SK-N-SH treated with all-trans-retinoic acid at 6 μM for 48 hours (cell line): ENCODE results near the gene BCAN.

Source experiments
- ATAC-seq: fragments of 200-7000 bp; cut with Tn5 transposase; 3 replicates; pipeline ENCODE4 v1.9.1; 2020; ENCODE audit warnings: mild to moderate bottlenecking, moderate library complexity
- ARNTL ChIP-seq: fragments of 450-650 bp; formaldehyde crosslinking; IDR thresholded peaks from 2 replicates; pipeline ENCODE4 v1.5.0; 2020; ENCODE audit warnings: low read depth, mild to moderate bottlenecking, moderate library complexity, borderline replicate concordance
- CSDC2 ChIP-seq: fragments of 250-450 bp; sonication (Bioruptor Pico); IDR thresholded peaks from 2 replicates; pipeline ENCODE4 v1.5.0; 2020; ENCODE audit warnings: mild to moderate bottlenecking, moderate library complexity
- ESRRG ChIP-seq: fragments of 250-450 bp; sonication (Bioruptor Pico); IDR thresholded peaks from 2 replicates; pipeline ENCODE4 v1.6.1; 2021; ENCODE audit warnings: mild to moderate bottlenecking
- GLIS3 ChIP-seq: fragments of 250-450 bp; sonication (Bioruptor Pico); IDR thresholded peaks from 2 replicates; pipeline ENCODE4 v1.5.0; 2020; ENCODE audit warnings: mild to moderate bottlenecking, moderate library complexity
- ISL1 ChIP-seq: fragments of 250-450 bp; sonication (Bioruptor Pico); IDR thresholded peaks from 2 replicates; pipeline ENCODE4 v2.1.2; 2022; ENCODE audit warnings: mild to moderate bottlenecking, moderate library complexity
- OSR1 ChIP-seq: fragments of 250-450 bp; sonication (Bioruptor Pico); IDR thresholded peaks from 2 replicates; pipeline ENCODE4 v1.8.0; 2022; ENCODE audit warnings: moderate library complexity, mild to moderate bottlenecking, inconsistent platforms
- RARB ChIP-seq: fragments of 250-450 bp; sonication (Bioruptor Pico); IDR thresholded peaks from 2 replicates; pipeline ENCODE4 v1.8.0; 2021; ENCODE audit warnings: mild to moderate bottlenecking, moderate library complexity
- SNAI2 ChIP-seq: fragments of 250-450 bp; sonication (Bioruptor Pico); IDR thresholded peaks from 2 replicates; pipeline ENCODE4 v1.5.0; 2020; ENCODE audit warnings: mild to moderate bottlenecking, moderate library complexity
- TCF4 ChIP-seq: fragments of 250-450 bp; sonication (Bioruptor Pico); IDR thresholded peaks from 2 replicates; pipeline ENCODE4 v1.8.0; 2021; ENCODE audit warnings: mild to moderate bottlenecking, moderate library complexity, borderline replicate concordance
- ZC3H10 ChIP-seq: fragments of 250-450 bp; sonication (Bioruptor Pico); IDR thresholded peaks from 2 replicates; pipeline ENCODE4 v1.5.1; 2021; ENCODE audit warnings: mild to moderate bottlenecking, moderate library complexity
- ZFP3 ChIP-seq: fragments of 250-450 bp; sonication (Bioruptor Pico); IDR thresholded peaks from 2 replicates; pipeline ENCODE4 v1.5.0; 2020; ENCODE audit warnings: mild to moderate bottlenecking, moderate library complexity
- ZFP30 ChIP-seq: fragments of 450-650 bp; formaldehyde crosslinking; IDR thresholded peaks from 2 replicates; pipeline ENCODE4 v1.5.0; 2022; ENCODE audit warnings: mild to moderate bottlenecking, moderate library complexity
- ZNF70 ChIP-seq: fragments of 450-650 bp; formaldehyde crosslinking; IDR thresholded peaks from 2 replicates; pipeline ENCODE4 v1.5.0; 2020; ENCODE audit warnings: mild to moderate bottlenecking, moderate library complexity
- ZNF8 ChIP-seq: fragments of 450-650 bp; formaldehyde crosslinking; IDR thresholded peaks from 2 replicates; pipeline ENCODE4 v1.5.0; 2020; ENCODE audit warnings: mild to moderate bottlenecking, moderate library complexity
- TF ChIP-seq, protein P1 (sequence below): fragments of 250-450 bp; sonication (Bioruptor Pico); IDR thresholded peaks from 2 replicates; pipeline ENCODE4 v1.5.1; 2020; ENCODE audit warnings: low read depth, mild to moderate bottlenecking, moderate library complexity
- TF ChIP-seq, protein P2 (sequence below): fragments of 250-450 bp; sonication (Bioruptor Pico); IDR thresholded peaks from 2 replicates; pipeline ENCODE4 v1.8.0; 2021; ENCODE audit warnings: low read depth, mild to moderate bottlenecking, moderate library complexity, borderline replicate concordance
- TF ChIP-seq, protein P3 (sequence below): fragments of 250-450 bp; sonication (Bioruptor Pico); IDR thresholded peaks from 2 replicates; pipeline ENCODE4 v1.5.1; 2021; ENCODE audit warnings: mild to moderate bottlenecking, moderate library complexity
- TF ChIP-seq, protein P4 (sequence below): fragments of 250-450 bp; sonication (Bioruptor Pico); IDR thresholded peaks from 2 replicates; pipeline ENCODE4 v1.5.0; 2020; ENCODE audit warnings: mild to moderate bottlenecking, moderate library complexity
- TF ChIP-seq, protein P5 (sequence below): fragments of 250-450 bp; sonication (Bioruptor Pico); IDR thresholded peaks from 2 replicates; pipeline ENCODE4 v1.8.0; 2020; ENCODE audit warnings: mild to moderate bottlenecking, moderate library complexity, borderline replicate concordance

BCAN gene

DNA sequence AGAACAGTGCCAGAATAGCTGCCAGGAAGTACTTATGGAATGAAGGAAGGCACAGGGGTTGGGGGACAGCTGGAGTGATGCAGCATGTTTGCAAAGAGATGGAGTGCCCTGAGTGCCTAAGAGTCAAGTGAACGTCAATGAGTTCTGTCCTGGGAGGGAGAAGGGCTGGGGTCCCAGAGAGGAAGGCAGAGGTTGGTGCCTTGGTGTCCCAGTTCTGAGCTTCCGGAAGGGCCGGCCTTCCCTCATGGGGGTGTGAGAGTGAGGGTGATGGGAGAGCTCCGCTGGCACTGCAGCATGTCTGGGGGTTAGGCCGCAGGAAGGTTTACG, 17.7 kb downstream of the BCAN start:
- no peak for TF ChIP-seq ZFP3
- no peak for TF ChIP-seq TCF4 (CRISPR knock-in tag)
- TF ChIP-seq ISL1 (CRISPR knock-in tag) = no peak
- TF ChIP-seq, protein P1, sequence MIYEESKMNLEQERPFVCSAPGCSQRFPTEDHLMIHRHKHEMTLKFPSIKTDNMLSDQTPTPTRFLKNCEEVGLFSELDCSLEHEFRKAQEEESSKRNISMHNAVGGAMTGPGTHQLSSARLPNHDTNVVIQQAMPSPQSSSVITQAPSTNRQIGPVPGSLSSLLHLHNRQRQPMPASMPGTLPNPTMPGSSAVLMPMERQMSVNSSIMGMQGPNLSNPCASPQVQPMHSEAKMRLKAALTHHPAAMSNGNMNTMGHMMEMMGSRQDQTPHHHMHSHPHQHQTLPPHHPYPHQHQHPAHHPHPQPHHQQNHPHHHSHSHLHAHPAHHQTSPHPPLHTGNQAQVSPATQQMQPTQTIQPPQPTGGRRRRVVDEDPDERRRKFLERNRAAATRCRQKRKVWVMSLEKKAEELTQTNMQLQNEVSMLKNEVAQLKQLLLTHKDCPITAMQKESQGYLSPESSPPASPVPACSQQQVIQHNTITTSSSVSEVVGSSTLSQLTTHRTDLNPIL (CRISPR knock-in tag) = no peak
- TF ChIP-seq, protein P2, sequence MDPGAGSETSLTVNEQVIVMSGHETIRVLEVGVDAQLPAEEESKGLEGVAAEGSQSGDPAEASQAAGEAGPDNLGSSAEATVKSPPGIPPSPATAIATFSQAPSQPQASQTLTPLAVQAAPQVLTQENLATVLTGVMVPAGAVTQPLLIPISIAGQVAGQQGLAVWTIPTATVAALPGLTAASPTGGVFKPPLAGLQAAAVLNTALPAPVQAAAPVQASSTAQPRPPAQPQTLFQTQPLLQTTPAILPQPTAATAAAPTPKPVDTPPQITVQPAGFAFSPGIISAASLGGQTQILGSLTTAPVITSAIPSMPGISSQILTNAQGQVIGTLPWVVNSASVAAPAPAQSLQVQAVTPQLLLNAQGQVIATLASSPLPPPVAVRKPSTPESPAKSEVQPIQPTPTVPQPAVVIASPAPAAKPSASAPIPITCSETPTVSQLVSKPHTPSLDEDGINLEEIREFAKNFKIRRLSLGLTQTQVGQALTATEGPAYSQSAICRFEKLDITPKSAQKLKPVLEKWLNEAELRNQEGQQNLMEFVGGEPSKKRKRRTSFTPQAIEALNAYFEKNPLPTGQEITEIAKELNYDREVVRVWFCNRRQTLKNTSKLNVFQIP (CRISPR knock-in tag) = no peak
- TF ChIP-seq, protein P3, sequence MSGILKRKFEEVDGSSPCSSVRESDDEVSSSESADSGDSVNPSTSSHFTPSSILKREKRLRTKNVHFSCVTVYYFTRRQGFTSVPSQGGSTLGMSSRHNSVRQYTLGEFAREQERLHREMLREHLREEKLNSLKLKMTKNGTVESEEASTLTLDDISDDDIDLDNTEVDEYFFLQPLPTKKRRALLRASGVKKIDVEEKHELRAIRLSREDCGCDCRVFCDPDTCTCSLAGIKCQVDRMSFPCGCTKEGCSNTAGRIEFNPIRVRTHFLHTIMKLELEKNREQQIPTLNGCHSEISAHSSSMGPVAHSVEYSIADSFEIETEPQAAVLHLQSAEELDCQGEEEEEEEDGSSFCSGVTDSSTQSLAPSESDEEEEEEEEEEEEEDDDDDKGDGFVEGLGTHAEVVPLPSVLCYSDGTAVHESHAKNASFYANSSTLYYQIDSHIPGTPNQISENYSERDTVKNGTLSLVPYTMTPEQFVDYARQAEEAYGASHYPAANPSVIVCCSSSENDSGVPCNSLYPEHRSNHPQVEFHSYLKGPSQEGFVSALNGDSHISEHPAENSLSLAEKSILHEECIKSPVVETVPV (CRISPR knock-in tag) = no peak
- TF ChIP-seq ZFP30 (CRISPR knock-in tag) = no peak
- TF ChIP-seq, protein P4, sequence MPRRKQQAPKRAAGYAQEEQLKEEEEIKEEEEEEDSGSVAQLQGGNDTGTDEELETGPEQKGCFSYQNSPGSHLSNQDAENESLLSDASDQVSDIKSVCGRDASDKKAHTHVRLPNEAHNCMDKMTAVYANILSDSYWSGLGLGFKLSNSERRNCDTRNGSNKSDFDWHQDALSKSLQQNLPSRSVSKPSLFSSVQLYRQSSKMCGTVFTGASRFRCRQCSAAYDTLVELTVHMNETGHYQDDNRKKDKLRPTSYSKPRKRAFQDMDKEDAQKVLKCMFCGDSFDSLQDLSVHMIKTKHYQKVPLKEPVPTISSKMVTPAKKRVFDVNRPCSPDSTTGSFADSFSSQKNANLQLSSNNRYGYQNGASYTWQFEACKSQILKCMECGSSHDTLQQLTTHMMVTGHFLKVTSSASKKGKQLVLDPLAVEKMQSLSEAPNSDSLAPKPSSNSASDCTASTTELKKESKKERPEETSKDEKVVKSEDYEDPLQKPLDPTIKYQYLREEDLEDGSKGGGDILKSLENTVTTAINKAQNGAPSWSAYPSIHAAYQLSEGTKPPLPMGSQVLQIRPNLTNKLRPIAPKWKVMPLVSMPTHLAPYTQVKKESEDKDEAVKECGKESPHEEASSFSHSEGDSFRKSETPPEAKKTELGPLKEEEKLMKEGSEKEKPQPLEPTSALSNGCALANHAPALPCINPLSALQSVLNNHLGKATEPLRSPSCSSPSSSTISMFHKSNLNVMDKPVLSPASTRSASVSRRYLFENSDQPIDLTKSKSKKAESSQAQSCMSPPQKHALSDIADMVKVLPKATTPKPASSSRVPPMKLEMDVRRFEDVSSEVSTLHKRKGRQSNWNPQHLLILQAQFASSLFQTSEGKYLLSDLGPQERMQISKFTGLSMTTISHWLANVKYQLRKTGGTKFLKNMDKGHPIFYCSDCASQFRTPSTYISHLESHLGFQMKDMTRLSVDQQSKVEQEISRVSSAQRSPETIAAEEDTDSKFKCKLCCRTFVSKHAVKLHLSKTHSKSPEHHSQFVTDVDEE (CRISPR knock-in tag) = no peak
- ATAC-seq = no peak

DNA sequence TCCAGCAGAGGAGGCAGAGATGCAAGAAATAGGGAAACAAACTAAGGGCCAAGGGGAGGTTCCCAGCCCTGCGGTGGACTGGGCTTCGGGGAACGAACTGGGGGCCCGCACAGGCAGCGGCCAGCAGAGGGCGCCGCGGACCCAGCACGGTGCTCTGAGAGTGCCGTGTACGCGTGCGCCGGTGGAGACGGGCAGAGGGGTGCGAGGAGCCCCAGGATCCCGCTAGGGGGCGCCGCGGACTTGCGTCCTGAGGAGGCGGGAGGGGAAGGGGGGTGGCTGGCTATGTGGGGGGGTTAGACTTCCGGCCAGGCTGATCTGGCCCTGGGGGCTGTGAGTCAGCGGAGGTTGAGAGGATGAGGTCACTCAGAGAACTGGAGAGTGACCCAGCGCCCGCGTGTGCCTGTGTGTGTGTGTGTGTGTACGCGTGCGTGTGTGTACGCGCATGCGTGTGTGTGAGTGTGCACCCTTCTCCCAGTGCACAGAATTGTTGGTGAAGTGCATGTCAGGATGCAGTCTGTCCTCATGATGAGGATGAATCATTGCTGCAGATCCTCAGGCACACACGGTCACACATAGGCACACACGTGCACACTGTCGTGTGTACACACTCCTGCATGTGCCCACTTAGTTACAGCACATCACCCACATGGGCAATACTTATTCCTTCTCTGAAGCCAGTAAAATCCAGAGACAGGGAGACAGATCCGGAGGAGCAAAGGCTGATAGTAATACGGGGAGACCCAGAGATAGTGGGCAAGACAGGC, 18.3 kb downstream of the BCAN start:
- TF ChIP-seq ZFP3 (peak; percentile 42; the same call in 1 of the 2 replicates), TCF4 (CRISPR knock-in tag) (peak; percentile 19; the same call in 1 of the 2 replicates), ZNF8 (no peak), CSDC2 (CRISPR knock-in tag) (no peak), ZC3H10 (CRISPR knock-in tag) (no peak), ARNTL (no peak), ESRRG (no peak), OSR1 (CRISPR knock-in tag) (no peak), GLIS3 (0 out of 2 replicates have a peak, but pooled peaks have one; percentile 7), SNAI2 (CRISPR knock-in tag) (no peak), ZNF70 (no peak), RARB (CRISPR knock-in tag) (no peak)
- TF ChIP-seq, protein P1 (CRISPR knock-in tag) = peak; percentile 27; the same call in 1 of the 2 replicates
- TF ChIP-seq, protein P4 (CRISPR knock-in tag) = 0 out of 2 replicates have a peak, but pooled peaks have one; percentile 13
- TF ChIP-seq, protein P5, sequence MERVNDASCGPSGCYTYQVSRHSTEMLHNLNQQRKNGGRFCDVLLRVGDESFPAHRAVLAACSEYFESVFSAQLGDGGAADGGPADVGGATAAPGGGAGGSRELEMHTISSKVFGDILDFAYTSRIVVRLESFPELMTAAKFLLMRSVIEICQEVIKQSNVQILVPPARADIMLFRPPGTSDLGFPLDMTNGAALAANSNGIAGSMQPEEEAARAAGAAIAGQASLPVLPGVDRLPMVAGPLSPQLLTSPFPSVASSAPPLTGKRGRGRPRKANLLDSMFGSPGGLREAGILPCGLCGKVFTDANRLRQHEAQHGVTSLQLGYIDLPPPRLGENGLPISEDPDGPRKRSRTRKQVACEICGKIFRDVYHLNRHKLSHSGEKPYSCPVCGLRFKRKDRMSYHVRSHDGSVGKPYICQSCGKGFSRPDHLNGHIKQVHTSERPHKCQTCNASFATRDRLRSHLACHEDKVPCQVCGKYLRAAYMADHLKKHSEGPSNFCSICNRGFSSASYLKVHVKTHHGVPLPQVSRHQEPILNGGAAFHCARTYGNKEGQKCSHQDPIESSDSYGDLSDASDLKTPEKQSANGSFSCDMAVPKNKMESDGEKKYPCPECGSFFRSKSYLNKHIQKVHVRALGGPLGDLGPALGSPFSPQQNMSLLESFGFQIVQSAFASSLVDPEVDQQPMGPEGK (CRISPR knock-in tag) = peak; percentile 96
- TF ChIP-seq, protein P3 (CRISPR knock-in tag) = no peak
- TF ChIP-seq, protein P2 (CRISPR knock-in tag) = 0 out of 2 replicates have a peak, but pooled peaks have one; percentile 35
- ATAC-seq = peak; percentile 79
